ENCODE data around the gene LRMDA. TPM values are rescaled to one million over a fixed set of nuclear protein-coding genes. Genes with fewer than 3 reads are reported as not detected.

Gene LRMDA
- total RNA-seq, 4 donors from 2014 or later, result 9.8 to 18.6 (median 15.8) TPM

GRCh38 chr10:75738924-75739323, 307.5 kb downstream of the LRMDA start:
- H3K4me1 ChIP-seq, result peaks cover 0 to 5% (median 2%) of the 10 kb centered on the region in 4 donors
- TF ChIP-seq, protein P1, sequence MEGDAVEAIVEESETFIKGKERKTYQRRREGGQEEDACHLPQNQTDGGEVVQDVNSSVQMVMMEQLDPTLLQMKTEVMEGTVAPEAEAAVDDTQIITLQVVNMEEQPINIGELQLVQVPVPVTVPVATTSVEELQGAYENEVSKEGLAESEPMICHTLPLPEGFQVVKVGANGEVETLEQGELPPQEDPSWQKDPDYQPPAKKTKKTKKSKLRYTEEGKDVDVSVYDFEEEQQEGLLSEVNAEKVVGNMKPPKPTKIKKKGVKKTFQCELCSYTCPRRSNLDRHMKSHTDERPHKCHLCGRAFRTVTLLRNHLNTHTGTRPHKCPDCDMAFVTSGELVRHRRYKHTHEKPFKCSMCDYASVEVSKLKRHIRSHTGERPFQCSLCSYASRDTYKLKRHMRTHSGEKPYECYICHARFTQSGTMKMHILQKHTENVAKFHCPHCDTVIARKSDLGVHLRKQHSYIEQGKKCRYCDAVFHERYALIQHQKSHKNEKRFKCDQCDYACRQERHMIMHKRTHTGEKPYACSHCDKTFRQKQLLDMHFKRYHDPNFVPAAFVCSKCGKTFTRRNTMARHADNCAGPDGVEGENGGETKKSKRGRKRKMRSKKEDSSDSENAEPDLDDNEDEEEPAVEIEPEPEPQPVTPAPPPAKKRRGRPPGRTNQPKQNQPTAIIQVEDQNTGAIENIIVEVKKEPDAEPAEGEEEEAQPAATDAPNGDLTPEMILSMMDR (IDR thresholded peaks at IDR 0.05), result no peak
- TF ChIP-seq POLR2A (IDR thresholded peaks at IDR 0.05), result no peak
- no peak for TF ChIP-seq EP300 (IDR thresholded peaks at IDR 0.05)
- no peaks in the 10 kb centered on the region for H3K27me3 ChIP-seq
- H3K27ac ChIP-seq, result no peak overlapping the region
- DNase-seq (ENCODE audit: low spot score in 2 of 2), result no peak
- no peak overlapping the region for H3K4me3 ChIP-seq
- peaks cover 0 to 4% (median 0%) of the 10 kb centered on the region in 3 donors for H3K36me3 ChIP-seq
- peaks cover 0 to 6% (median 0%) of the 10 kb centered on the region in 4 donors for H3K9me3 ChIP-seq
- 97 to 98% methylated on average over 9 of the region's 9 CpGs for WGBS, 2 donors

- Histone ChIP-seq H3K9me3 (peaks cover 0 to 6% (median 0%) of the 10 kb centered on the region in 4 donors), H3K27me3 (no peaks in the 10 kb centered on the region), H3K36me3 (peaks cover 0 to 4% (median 0%) of the 10 kb centered on the region in 3 donors), H3K4me3 (no peak overlapping the region), H3K4me1 (peaks cover 0 to 10% (median 2%) of the 10 kb centered on the region in 4 donors), H3K27ac (no peak overlapping the region)
- TF ChIP-seq, protein P1 (IDR thresholded peaks at IDR 0.05), result no peak
- no peak for TF ChIP-seq EP300 (IDR thresholded peaks at IDR 0.05)
- TF ChIP-seq POLR2A (IDR thresholded peaks at IDR 0.05), result no peak
- WGBS, 2 donors, result 86 to 88% methylated on average over 8 of the region's 8 CpGs
- no peak for DNase-seq (ENCODE audit: low spot score in 2 of 2)
These were observed 308.2 kb downstream of the LRMDA start for GRCh38 chr10:75739414-75740143.

GRCh38 chr10:75740541-75740940, 309.1 kb downstream of the LRMDA start:
- no peak for DNase-seq (ENCODE audit: low spot score in 2 of 2)
- Histone ChIP-seq H3K9me3 (peaks cover 0 to 6% (median 0%) of the 10 kb centered on the region in 4 donors), H3K27me3 (no peaks in the 10 kb centered on the region), H3K36me3 (peaks cover 0 to 4% (median 0%) of the 10 kb centered on the region in 3 donors), H3K4me1 (peaks cover 0 to 10% (median 2%) of the 10 kb centered on the region in 4 donors), H3K4me3 (no peak overlapping the region), H3K27ac (no peak overlapping the region)
- WGBS, 2 donors, result 100% methylated on average over 1 of the region's 1 CpG
- TF ChIP-seq EP300 (IDR thresholded peaks at IDR 0.05), result no peak
- TF ChIP-seq POLR2A (IDR thresholded peaks at IDR 0.05), result no peak
- TF ChIP-seq, protein P1 (IDR thresholded peaks at IDR 0.05), result no peak

DNA sequence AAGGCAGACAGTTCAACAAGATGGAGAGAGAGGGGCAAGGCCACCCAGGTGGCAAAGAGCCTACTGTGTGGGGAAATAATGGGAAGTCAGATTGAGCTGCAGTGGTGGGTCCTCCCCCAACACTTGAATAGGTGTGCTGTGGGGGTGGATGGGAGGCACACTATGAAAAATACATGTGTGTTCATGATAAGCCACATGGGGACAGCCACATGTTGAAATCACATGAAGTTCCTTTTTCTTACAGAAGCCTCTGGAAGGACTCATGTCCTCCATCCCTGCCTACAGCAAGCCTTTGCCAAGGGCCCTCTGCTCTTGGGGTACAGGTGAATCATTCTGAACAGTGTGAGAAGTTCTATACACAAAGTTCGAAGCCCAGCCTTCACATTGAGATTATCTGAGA, 310.9 kb downstream of the LRMDA start:
- H3K4me1 ChIP-seq, result peaks cover 0 to 10% (median 2%) of the 10 kb centered on the region in 4 donors
- H3K27ac ChIP-seq, result no peak overlapping the region
- TF ChIP-seq EP300 (IDR thresholded peaks at IDR 0.05), result no peak
- no peak for TF ChIP-seq POLR2A (IDR thresholded peaks at IDR 0.05)
- TF ChIP-seq, protein P1 (IDR thresholded peaks at IDR 0.05), result no peak
- H3K9me3 ChIP-seq, result peaks cover 0 to 6% (median 0%) of the 10 kb centered on the region in 4 donors
- peaks cover 0 to 4% (median 0%) of the 10 kb centered on the region in 3 donors for H3K36me3 ChIP-seq
- H3K4me3 ChIP-seq, result no peak overlapping the region
- 100% methylated on average over 1 of the region's 1 CpG for WGBS, 2 donors
- no peak for DNase-seq (ENCODE audit: low spot score in 2 of 2)
- H3K27me3 ChIP-seq, result no peaks in the 10 kb centered on the region

- TF ChIP-seq POLR2A (IDR thresholded peaks at IDR 0.05), result no peak
- TF ChIP-seq EP300 (IDR thresholded peaks at IDR 0.05), result no peak
- H3K27ac ChIP-seq, result no peak overlapping the region
- no peak overlapping the region for H3K4me3 ChIP-seq
- no peak for DNase-seq (ENCODE audit: low spot score in 2 of 2)
- WGBS, 2 donors, result 54 to 67% methylated on average over 9 of the region's 9 CpGs
- peaks cover 0 to 6% (median 0%) of the 10 kb centered on the region in 4 donors for H3K9me3 ChIP-seq
- H3K27me3 ChIP-seq, result no peaks in the 10 kb centered on the region
- peaks cover 0 to 10% (median 2%) of the 10 kb centered on the region in 4 donors for H3K4me1 ChIP-seq
- H3K36me3 ChIP-seq, result peaks cover 0 to 4% (median 0%) of the 10 kb centered on the region in 3 donors
These were observed 311.9 kb downstream of the LRMDA start for GRCh38 chr10:75743291-75743778.

Data from tibial nerve (tissue), 4 donors.